ENCODE results near the gene KIF6.

DNA sequence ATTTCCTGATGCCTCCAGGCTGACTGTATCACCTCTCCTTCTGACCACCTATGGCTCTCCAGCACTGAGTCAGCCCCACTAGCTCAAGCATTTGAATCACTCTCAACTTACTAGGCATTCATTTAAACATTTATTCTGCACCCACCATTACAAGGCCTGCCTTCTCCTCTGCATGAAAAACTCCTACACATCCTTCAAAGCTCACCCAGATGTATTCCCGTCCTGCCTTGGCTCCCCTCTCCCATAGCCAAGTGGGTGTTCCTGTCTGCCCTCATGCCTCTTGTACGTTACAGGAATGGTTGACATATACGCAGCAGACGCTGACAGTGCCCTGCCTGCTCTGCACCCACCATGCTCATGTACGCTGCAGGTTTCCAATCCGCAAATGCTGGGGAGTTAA lies 432.6 kb downstream of the KIF6 start:
- TF ChIP-seq, protein P1, sequence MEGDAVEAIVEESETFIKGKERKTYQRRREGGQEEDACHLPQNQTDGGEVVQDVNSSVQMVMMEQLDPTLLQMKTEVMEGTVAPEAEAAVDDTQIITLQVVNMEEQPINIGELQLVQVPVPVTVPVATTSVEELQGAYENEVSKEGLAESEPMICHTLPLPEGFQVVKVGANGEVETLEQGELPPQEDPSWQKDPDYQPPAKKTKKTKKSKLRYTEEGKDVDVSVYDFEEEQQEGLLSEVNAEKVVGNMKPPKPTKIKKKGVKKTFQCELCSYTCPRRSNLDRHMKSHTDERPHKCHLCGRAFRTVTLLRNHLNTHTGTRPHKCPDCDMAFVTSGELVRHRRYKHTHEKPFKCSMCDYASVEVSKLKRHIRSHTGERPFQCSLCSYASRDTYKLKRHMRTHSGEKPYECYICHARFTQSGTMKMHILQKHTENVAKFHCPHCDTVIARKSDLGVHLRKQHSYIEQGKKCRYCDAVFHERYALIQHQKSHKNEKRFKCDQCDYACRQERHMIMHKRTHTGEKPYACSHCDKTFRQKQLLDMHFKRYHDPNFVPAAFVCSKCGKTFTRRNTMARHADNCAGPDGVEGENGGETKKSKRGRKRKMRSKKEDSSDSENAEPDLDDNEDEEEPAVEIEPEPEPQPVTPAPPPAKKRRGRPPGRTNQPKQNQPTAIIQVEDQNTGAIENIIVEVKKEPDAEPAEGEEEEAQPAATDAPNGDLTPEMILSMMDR (IDR thresholded peaks at IDR 0.05), result no peak
- TF ChIP-seq POLR2A (IDR thresholded peaks at IDR 0.05), result no peak
